GM18520 (cell line): ENCODE results near the gene CAMK1D.
"Not testable (repeated sequence)": the region's sequence is repeated elsewhere in the genome, so short reads cannot be mapped to it uniquely, and the experiment has no call there.

Experiments
- ATAC-seq: cut with Tn5 transposase; IDR thresholded peaks from one replicate; pipeline ENCODE4 v1.9.1; 2021; ENCODE audit not compliant: unreplicated experiment

The CAMK1D gene

GRCh38 chr10:12835709-12836108 lies 486.4 kb downstream of the CAMK1D start:
- ATAC-seq: no peak

GRCh38 chr10:12838366-12838765 lies 489.0 kb downstream of the CAMK1D start:
- no peak for ATAC-seq

- no peak for ATAC-seq
Observed at GRCh38 chr10:12838995-12839927, 489.9 kb downstream of the CAMK1D start.

- no peak for ATAC-seq
Observed at GRCh38 chr10:12839941-12840611, 490.7 kb downstream of the CAMK1D start.

GRCh38 chr10:12841426-12841825 lies 492.1 kb downstream of the CAMK1D start:
- no peak for ATAC-seq

- no peak for ATAC-seq
Observed at GRCh38 chr10:12841826-12842225, 492.5 kb downstream of the CAMK1D start.

GRCh38 chr10:12842310-12842709 lies 493.0 kb downstream of the CAMK1D start:
- ATAC-seq: no peak

- no peak for ATAC-seq
Observed at GRCh38 chr10:12843296-12843945, 494.1 kb downstream of the CAMK1D start.

- no peak for ATAC-seq
Observed at GRCh38 chr10:12844811-12845483, 495.6 kb downstream of the CAMK1D start.

GRCh38 chr10:12846718-12847117 lies 497.4 kb downstream of the CAMK1D start:
- ATAC-seq: no peak

- ATAC-seq: no peak
Observed at GRCh38 chr10:12847361-12847975, 498.1 kb downstream of the CAMK1D start.

GRCh38 chr10:12848439-12849173 lies 499.3 kb downstream of the CAMK1D start:
- no peak for ATAC-seq

GRCh38 chr10:12849319-12850181 lies 500.2 kb downstream of the CAMK1D start:
- no peak for ATAC-seq

GRCh38 chr10:12852687-12853086 lies 503.3 kb downstream of the CAMK1D start:
- ATAC-seq: no peak

- no peak for ATAC-seq
Observed at GRCh38 chr10:12854988-12855387, 505.6 kb downstream of the CAMK1D start.

GRCh38 chr10:12862459-12862858 lies 513.1 kb downstream of the CAMK1D start:
- no peak for ATAC-seq

- not testable (repeated sequence) for ATAC-seq
Observed at GRCh38 chr10:12865515-12865914, 516.2 kb downstream of the CAMK1D start.

GRCh38 chr10:12868229-12868628 lies 518.9 kb downstream of the CAMK1D start:
- no peak for ATAC-seq

GRCh38 chr10:12869427-12869826 lies 520.1 kb downstream of the CAMK1D start:
- ATAC-seq: no peak
